BLaER1 treated with 17β-estradiol and CSF1 and Interleukin-3, amounts not matched to agents 10 nM and 100 nM (cell line): Measurements from ENCODE around the gene CNTN2.

Experiments used
- H3K27ac ChIP-seq, 11 experiments: shearing (Covaris generic); formaldehyde crosslinking; 2 replicates each; pipeline ENCODE4 v1.8.1; 2022
- H3K27me3 ChIP-seq, 11 experiments: shearing (Covaris generic); formaldehyde crosslinking; 2 replicates each; pipeline ENCODE4 v1.8.1; 2022
- H3K36me3 ChIP-seq, 11 experiments: shearing (Covaris generic); formaldehyde crosslinking; 2 replicates each; pipeline ENCODE4 v1.8.1; 2022
- H3K4me1 ChIP-seq, 10 experiments: shearing (Covaris generic); formaldehyde crosslinking; 2 replicates each; pipeline ENCODE4 v1.8.1; 2022
- H3K4me2 ChIP-seq, 11 experiments: shearing (Covaris generic); formaldehyde crosslinking; 2 replicates each; pipeline ENCODE4 v1.8.1; 2022
- H3K4me3 ChIP-seq, 10 experiments: shearing (Covaris generic); formaldehyde crosslinking; 2 replicates each; pipeline ENCODE4 v1.8.1; 2022
- H3K9ac ChIP-seq, 11 experiments: shearing (Covaris generic); formaldehyde crosslinking; 2 replicates each; pipeline ENCODE4 v1.8.1; 2022
- H3K9me3 ChIP-seq, 11 experiments: shearing (Covaris generic); formaldehyde crosslinking; replicated peaks in 1 of 11; 2 replicates each; pipeline ENCODE4 v1.8.1; 2022
- H4K20me1 ChIP-seq, 11 experiments: shearing (Covaris generic); formaldehyde crosslinking; 2 replicates each; pipeline ENCODE4 v1.8.1; 2022
- Cebpa-rat ChIP-seq, 11 experiments: shearing (Covaris generic); IDR thresholded peaks; 2 replicates each; pipeline ENCODE4 v1.8.1; 2022

Gene CNTN2

GRCh38 chr1:205102404-205102803, 59.4 kb downstream of the CNTN2 start:
- Histone ChIP-seq H3K9ac (no peak overlapping the region), H3K4me1 (no peaks in the 10 kb centered on the region), H3K4me2 (no peak overlapping the region), H3K9me3 (no peaks in the 10 kb centered on the region), H3K36me3 (peaks cover 96 to 100% (median 99%) of the 10 kb centered on the region in 11 experiments), H3K27me3 (no peaks in the 10 kb centered on the region), H4K20me1 (peaks cover 0 to 25% (median 6%) of the 10 kb centered on the region in 11 experiments; a peak in 7 of 22 replicates), H3K4me3 (no peak overlapping the region), H3K27ac (no peak overlapping the region)
- TF ChIP-seq Cebpa-rat (IDR thresholded peaks at IDR 0.05) = no peak

- Histone ChIP-seq H3K4me2 (no peak overlapping the region), H3K4me3 (no peak overlapping the region), H3K9ac (no peak overlapping the region), H3K4me1 (peaks cover 0 to 4% (median 0%) of the 10 kb centered on the region in 10 experiments; a peak in 3 of 20 replicates), H3K36me3 (peaks cover 87 to 100% (median 97%) of the 10 kb centered on the region in 11 experiments), H3K27me3 (no peaks in the 10 kb centered on the region), H3K9me3 (no peaks in the 10 kb centered on the region), H4K20me1 (peaks cover 0 to 69% (median 10%) of the 10 kb centered on the region in 11 experiments; a peak in 12 of 22 replicates), H3K27ac (no peak overlapping the region)
- no peak for TF ChIP-seq Cebpa-rat (IDR thresholded peaks at IDR 0.05)
These were observed 64.3 kb downstream of the CNTN2 start for GRCh38 chr1:205107327-205107726.

GRCh38 chr1:205108464-205108863, 65.5 kb downstream of the CNTN2 start:
- peaks cover 0 to 4% (median 0%) of the 10 kb centered on the region in 10 experiments; a peak in 3 of 20 replicates for H3K4me1 ChIP-seq
- H3K9ac ChIP-seq = no peak overlapping the region
- peaks cover 0 to 76% (median 10%) of the 10 kb centered on the region in 11 experiments; a peak in 12 of 22 replicates for H4K20me1 ChIP-seq
- no peak overlapping the region for H3K27ac ChIP-seq
- no peaks in the 10 kb centered on the region for H3K27me3 ChIP-seq
- no peak overlapping the region for H3K4me3 ChIP-seq
- H3K4me2 ChIP-seq = no peak overlapping the region
- H3K36me3 ChIP-seq = peaks cover 87 to 100% (median 97%) of the 10 kb centered on the region in 11 experiments
- no peaks in the 10 kb centered on the region for H3K9me3 ChIP-seq
- TF ChIP-seq Cebpa-rat (IDR thresholded peaks at IDR 0.05) = no peak

DNA sequence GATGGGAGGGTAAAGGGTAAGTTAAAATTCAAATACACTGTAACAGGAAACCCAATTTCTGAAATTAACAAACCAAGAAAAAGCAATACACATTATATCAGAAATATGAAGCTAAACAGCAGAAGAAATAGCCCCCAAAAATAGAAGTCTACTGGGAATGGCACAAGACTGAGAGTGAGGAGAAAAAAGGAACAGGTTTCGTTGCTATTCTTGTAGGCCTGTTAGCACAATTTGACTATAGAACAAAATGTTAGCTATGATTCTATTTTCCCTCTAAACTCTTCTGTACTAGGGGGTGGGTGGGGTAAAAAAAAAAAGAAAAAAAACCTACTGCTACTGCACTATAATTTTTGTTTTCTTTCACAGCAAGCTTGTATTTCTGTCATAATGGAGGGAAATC, 66.3 kb downstream of the CNTN2 start:
- H3K36me3 ChIP-seq = peaks cover 87 to 100% (median 96%) of the 10 kb centered on the region in 11 experiments
- peaks cover 0 to 4% (median 0%) of the 10 kb centered on the region in 10 experiments; a peak in 3 of 20 replicates for H3K4me1 ChIP-seq
- no peak overlapping the region for H3K4me3 ChIP-seq
- no peaks in the 10 kb centered on the region for H3K27me3 ChIP-seq
- no peak overlapping the region for H3K27ac ChIP-seq
- peaks cover 0 to 81% (median 10%) of the 10 kb centered on the region in 11 experiments; a peak in 12 of 22 replicates for H4K20me1 ChIP-seq
- no peak overlapping the region for H3K4me2 ChIP-seq
- no peak for TF ChIP-seq Cebpa-rat (IDR thresholded peaks at IDR 0.05)
- H3K9me3 ChIP-seq = no peaks in the 10 kb centered on the region
- 0 out of 22 replicates have a peak overlapping the region, but pooled peaks of 1 of the 11 experiments have one; percentile 22 for H3K9ac ChIP-seq

- peaks cover 0 to 4% (median 0%) of the 10 kb centered on the region in 10 experiments; a peak in 3 of 20 replicates for H3K4me1 ChIP-seq
- no peak for TF ChIP-seq Cebpa-rat (IDR thresholded peaks at IDR 0.05)
- H3K27me3 ChIP-seq = no peaks in the 10 kb centered on the region
- peaks cover 0 to 80% (median 11%) of the 10 kb centered on the region in 11 experiments; a peak in 13 of 22 replicates for H4K20me1 ChIP-seq
- H3K4me3 ChIP-seq = no peak overlapping the region
- H3K9me3 ChIP-seq = no peaks in the 10 kb centered on the region
- H3K36me3 ChIP-seq = peaks cover 87 to 100% (median 96%) of the 10 kb centered on the region in 11 experiments
- H3K9ac ChIP-seq = 0 out of 22 replicates have a peak overlapping the region, but pooled peaks of 1 of the 11 experiments have one; percentile 22
- H3K4me2 ChIP-seq = no peak overlapping the region
- H3K27ac ChIP-seq = no peak overlapping the region
These were observed 66.7 kb downstream of the CNTN2 start for GRCh38 chr1:205109711-205110110.

DNA sequence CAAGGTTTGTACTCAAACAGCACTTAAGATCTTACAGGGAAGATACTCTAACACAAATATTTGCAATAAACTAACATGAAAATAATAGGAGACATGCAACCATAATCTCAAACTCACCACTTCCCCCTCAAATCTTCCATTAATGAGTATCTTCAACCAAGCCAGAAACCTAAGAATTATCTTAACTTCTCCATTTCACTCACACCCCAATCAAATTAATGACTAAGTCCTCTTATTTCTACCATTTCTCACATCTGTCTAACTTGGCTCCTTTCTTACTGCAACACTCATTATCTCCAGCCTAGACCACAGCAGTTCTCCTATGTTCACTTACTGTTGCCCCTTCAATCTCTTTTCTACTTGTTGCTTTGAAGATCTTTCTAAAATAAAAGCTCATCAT, 68.3 kb downstream of the CNTN2 start:
- no peak for TF ChIP-seq Cebpa-rat (IDR thresholded peaks at IDR 0.05)
- no peak overlapping the region for H3K4me3 ChIP-seq
- no peaks in the 10 kb centered on the region for H3K27me3 ChIP-seq
- H3K36me3 ChIP-seq = peaks cover 78 to 99% (median 94%) of the 10 kb centered on the region in 11 experiments
- H4K20me1 ChIP-seq = peaks cover 4 to 85% (median 16%) of the 10 kb centered on the region in 11 experiments; a peak in 17 of 22 replicates
- H3K4me2 ChIP-seq = no peak overlapping the region
- H3K4me1 ChIP-seq = peaks cover 0 to 4% (median 0%) of the 10 kb centered on the region in 10 experiments; a peak in 3 of 20 replicates
- H3K27ac ChIP-seq = no peak overlapping the region
- H3K9me3 ChIP-seq = no peaks in the 10 kb centered on the region
- no peak overlapping the region for H3K9ac ChIP-seq

DNA sequence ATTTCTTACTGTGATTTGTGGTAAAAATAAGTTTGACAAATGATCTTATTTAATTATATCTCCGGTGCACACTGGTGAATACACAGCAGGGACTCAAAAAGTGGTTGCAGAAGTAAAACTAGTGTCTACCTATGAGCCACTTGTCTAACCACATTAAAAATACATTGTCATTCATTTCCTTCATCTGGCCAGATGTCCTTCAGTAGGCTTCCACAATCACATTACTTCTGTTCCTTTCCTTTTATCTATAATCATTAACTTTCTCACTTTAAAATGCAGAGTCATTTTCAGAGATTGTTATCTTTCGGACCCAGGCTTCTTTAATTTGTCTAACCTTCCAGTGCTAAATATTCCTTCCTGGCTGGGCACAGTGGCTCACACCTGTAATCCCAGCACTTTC, 75.7 kb downstream of the CNTN2 start:
- H3K4me2 ChIP-seq = peak overlapping the region in 6 of 11 experiments; percentile 30 to 98 (median 95); a peak in 5 of 22 replicates

GRCh38 chr1:205121660-205122488, 78.9 kb downstream of the CNTN2 start, which contains the start of gene RBBP5:
Gene RBBP5 (minus strand): TSS chr1:205121978. CDS start chr1:205121873, 105 bp downstream.
- H3K9me3 ChIP-seq = no peaks in the 10 kb centered on the region
- peak within 1 kb of the TSS; percentile 89 to 97 (median 91) for H3K9ac ChIP-seq
- H3K4me1 ChIP-seq = peaks cover 24 to 34% (median 33%) of the 10 kb centered on the region in 10 experiments
- H4K20me1 ChIP-seq = peaks cover 0 to 48% (median 25%) of the 10 kb centered on the region in 11 experiments; a peak in 14 of 22 replicates
- H3K27me3 ChIP-seq = no peaks in the 10 kb centered on the region
- no peak for TF ChIP-seq Cebpa-rat (IDR thresholded peaks at IDR 0.05)
- peak within 1 kb of the TSS; percentile 86 to 97 (median 92) for H3K4me3 ChIP-seq
- peaks cover 20 to 35% (median 25%) of the 10 kb centered on the region in 11 experiments for H3K36me3 ChIP-seq
- peak within 1 kb of the TSS; percentile 83 to 98 (median 94) for H3K4me2 ChIP-seq
- peak within 1 kb of the TSS; percentile 88 to 99 (median 94) for H3K27ac ChIP-seq

More for the DNA sequence above, 75.7 kb downstream of the CNTN2 start:
- peaks cover 24 to 34% (median 33%) of the 10 kb centered on the region in 10 experiments for H3K4me1 ChIP-seq
- H3K9me3 ChIP-seq = no peaks in the 10 kb centered on the region
- no peak overlapping the region for H3K27ac ChIP-seq
- no peak overlapping the region for H3K4me3 ChIP-seq
- H3K36me3 ChIP-seq = peaks cover 40 to 66% (median 53%) of the 10 kb centered on the region in 11 experiments
- H3K9ac ChIP-seq = peak overlapping the region in 3 of 11 experiments; percentile 14 to 52 (median 37); a peak in 4 of 22 replicates
- H3K27me3 ChIP-seq = no peaks in the 10 kb centered on the region
- H4K20me1 ChIP-seq = peaks cover 6 to 76% (median 36%) of the 10 kb centered on the region in 11 experiments; a peak in 19 of 22 replicates
- no peak for TF ChIP-seq Cebpa-rat (IDR thresholded peaks at IDR 0.05)

- Histone ChIP-seq H3K9ac (peak overlapping the region; percentile 89 to 97 (median 91)), H3K4me1 (peaks cover 24 to 34% (median 33%) of the 10 kb centered on the region in 10 experiments), H3K27me3 (no peaks in the 10 kb centered on the region), H3K27ac (peak overlapping the region; percentile 88 to 99 (median 94); a peak in 21 of 22 replicates), H3K4me3 (peak overlapping the region; percentile 86 to 97 (median 92)), H3K4me2 (peak overlapping the region; percentile 83 to 98 (median 93)), H3K36me3 (peaks cover 13 to 29% (median 19%) of the 10 kb centered on the region in 11 experiments; a peak in 21 of 22 replicates), H4K20me1 (peaks cover 0 to 42% (median 23%) of the 10 kb centered on the region in 11 experiments; a peak in 12 of 22 replicates), H3K9me3 (no peaks in the 10 kb centered on the region)
- no peak for TF ChIP-seq Cebpa-rat (IDR thresholded peaks at IDR 0.05)
These were observed 79.5 kb downstream of the CNTN2 start for GRCh38 chr1:205122489-205122882.
